Measurements from ENCODE around the gene ADSL. TPM values are rescaled to one million over a fixed set of nuclear protein-coding genes. Genes with fewer than 3 reads are reported as not detected.

The ADSL gene
- total RNA-seq, 1 donor from 2014 or later: 41.0 TPM

- TF ChIP-seq POLR2A (IDR thresholded peaks at IDR 0.05): no peak
- DNase-seq (ENCODE audit: extremely low spot score in 2 of 2): no peak
- Histone ChIP-seq H3K4me3 (peak overlapping the region; percentile 58 to 68), H3K4me1 (peaks cover 26% of the 10 kb centered on the region), H3K27me3 (no peaks in the 10 kb centered on the region), H3K27ac (peak overlapping the region; percentile 86), H3K9me3 (no peaks in the 10 kb centered on the region), H3K36me3 (peaks cover 0 to 12% of the 10 kb centered on the region in 2 donors)
- intact Hi-C loops (cut with DNase I): loop anchor here (5.0 to 10.0 kb wide), 2 partner anchors 303 to 811 kb away; partner anchors contain the start of gene RPS19BP1
These were observed 500 bp upstream of the ADSL start for GRCh38 chr22:40345815-40346184.

- TF ChIP-seq POLR2AphosphoS5 (IDR thresholded peaks at IDR 0.05; ENCODE audit: insufficient read depth in 1 of 2, low read depth in 1 of 2) (no peak), POLR2A (IDR thresholded peaks at IDR 0.05) (no peak), CTCF (IDR thresholded peaks at IDR 0.05) (no peak)
- H3K9me3 ChIP-seq: no peaks in the 10 kb centered on the region
- H3K27me3 ChIP-seq: no peaks in the 10 kb centered on the region
- H3K4me1 ChIP-seq: peaks cover 26% of the 10 kb centered on the region
- H3K27ac ChIP-seq: peak overlapping the region; percentile 86
- H3K4me3 ChIP-seq: peak overlapping the region; percentile 58 to 68
- intact Hi-C loops (cut with DNase I): loop anchor here (5.0 to 10.0 kb wide), 2 partner anchors 305 to 812 kb away; partner anchors contain the start of gene RPS19BP1
- DNase-seq (ENCODE audit: extremely low spot score in 2 of 2): no peak
- peaks cover 0 to 26% of the 10 kb centered on the region in 2 donors for H3K36me3 ChIP-seq
These were observed 1.0 kb downstream of the ADSL start for GRCh38 chr22:40347300-40347699.

- H3K4me3 ChIP-seq: peak overlapping the region; percentile 58 to 68
- DNase-seq (ENCODE audit: extremely low spot score in 2 of 2): no peak
- H3K4me1 ChIP-seq: peaks cover 26% of the 10 kb centered on the region
- no peak overlapping the region for H3K27ac ChIP-seq
- H3K36me3 ChIP-seq: peaks cover 0 to 34% of the 10 kb centered on the region in 2 donors
- H3K9me3 ChIP-seq: no peaks in the 10 kb centered on the region
- no peaks in the 10 kb centered on the region for H3K27me3 ChIP-seq
- TF ChIP-seq POLR2A (IDR thresholded peaks at IDR 0.05) (no peak), CTCF (IDR thresholded peaks at IDR 0.05) (peak; percentile 51 to 76 (median 66)), POLR2AphosphoS5 (IDR thresholded peaks at IDR 0.05; ENCODE audit: insufficient read depth in 1 of 2, low read depth in 1 of 2) (no peak)
- intact Hi-C loops (cut with DNase I): loop anchor here (5.0 to 10.0 kb wide), 2 partner anchors 306 to 813 kb away; partner anchors contain the start of gene RPS19BP1
These were observed 1.8 kb downstream of the ADSL start for GRCh38 chr22:40348025-40348658.

GRCh38 chr22:40352763-40353162 is 6.5 kb downstream of the ADSL start:
- Histone ChIP-seq H3K36me3 (peaks cover 0 to 71% of the 10 kb centered on the region in 2 donors), H3K4me1 (peaks cover 7% of the 10 kb centered on the region)
- intact Hi-C loops (cut with DNase I): no loop called here

GRCh38 chr22:40361100-40361499 is 14.8 kb downstream of the ADSL start:
- H3K4me1 ChIP-seq: no peaks in the 10 kb centered on the region
- no peak overlapping the region for H3K27ac ChIP-seq
- TF ChIP-seq POLR2AphosphoS5 (IDR thresholded peaks at IDR 0.05; ENCODE audit: insufficient read depth in 1 of 2, low read depth in 1 of 2) (no peak), POLR2A (IDR thresholded peaks at IDR 0.05) (no peak), CTCF (IDR thresholded peaks at IDR 0.05) (no peak)
- no peak for DNase-seq (ENCODE audit: extremely low spot score in 2 of 2)
- no peaks in the 10 kb centered on the region for H3K9me3 ChIP-seq
- intact Hi-C loops (cut with DNase I): no loop called here
- peaks cover 5 to 97% of the 10 kb centered on the region in 2 donors for H3K36me3 ChIP-seq
- H3K4me3 ChIP-seq: no peak overlapping the region
- H3K27me3 ChIP-seq: no peaks in the 10 kb centered on the region

More at GRCh38 chr22:40352763-40353162, 6.5 kb downstream of the ADSL start:
- Histone ChIP-seq H3K9me3 (no peaks in the 10 kb centered on the region), H3K27me3 (no peaks in the 10 kb centered on the region), H3K27ac (no peak overlapping the region), H3K4me3 (no peak overlapping the region)
- TF ChIP-seq POLR2A (IDR thresholded peaks at IDR 0.05) (no peak), CTCF (IDR thresholded peaks at IDR 0.05) (no peak), POLR2AphosphoS5 (IDR thresholded peaks at IDR 0.05; ENCODE audit: insufficient read depth in 1 of 2, low read depth in 1 of 2) (no peak)
- DNase-seq (ENCODE audit: extremely low spot score in 2 of 2): no peak
